ENCODE data around the gene RPL29. TPM values are rescaled to one million over a fixed set of nuclear protein-coding genes. Genes with fewer than 3 reads are reported as not detected.
"Not testable (repeated sequence)": the region's sequence is repeated elsewhere in the genome, so short reads cannot be mapped to it uniquely, and the experiment has no call there.

RPL29 gene
- polyA plus RNA-seq, 1 experiment: 1,368 TPM

GRCh38 chr3:51998774-51999173 is 3.1 kb upstream of the RPL29 start:
- TF ChIP-seq, protein P1, sequence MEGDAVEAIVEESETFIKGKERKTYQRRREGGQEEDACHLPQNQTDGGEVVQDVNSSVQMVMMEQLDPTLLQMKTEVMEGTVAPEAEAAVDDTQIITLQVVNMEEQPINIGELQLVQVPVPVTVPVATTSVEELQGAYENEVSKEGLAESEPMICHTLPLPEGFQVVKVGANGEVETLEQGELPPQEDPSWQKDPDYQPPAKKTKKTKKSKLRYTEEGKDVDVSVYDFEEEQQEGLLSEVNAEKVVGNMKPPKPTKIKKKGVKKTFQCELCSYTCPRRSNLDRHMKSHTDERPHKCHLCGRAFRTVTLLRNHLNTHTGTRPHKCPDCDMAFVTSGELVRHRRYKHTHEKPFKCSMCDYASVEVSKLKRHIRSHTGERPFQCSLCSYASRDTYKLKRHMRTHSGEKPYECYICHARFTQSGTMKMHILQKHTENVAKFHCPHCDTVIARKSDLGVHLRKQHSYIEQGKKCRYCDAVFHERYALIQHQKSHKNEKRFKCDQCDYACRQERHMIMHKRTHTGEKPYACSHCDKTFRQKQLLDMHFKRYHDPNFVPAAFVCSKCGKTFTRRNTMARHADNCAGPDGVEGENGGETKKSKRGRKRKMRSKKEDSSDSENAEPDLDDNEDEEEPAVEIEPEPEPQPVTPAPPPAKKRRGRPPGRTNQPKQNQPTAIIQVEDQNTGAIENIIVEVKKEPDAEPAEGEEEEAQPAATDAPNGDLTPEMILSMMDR (IDR thresholded peaks at IDR 0.05; ENCODE audit: low read depth, low read length): no peak
- ChIA-PET CTCF (interaction anchor here (1.5 to 1.7 kb wide), 2 partner anchors 144 to 146 kb away, joined by 5 read pairs; no protein-coding TSS in a partner anchor), POLR2A (no interaction called here)
- Histone ChIP-seq H3K9me3 (ENCODE audit: control insufficient read depth, insufficient read depth, low read length) (no peaks in the 10 kb centered on the region; the same call in 1 of the 2 replicates), H3K4me3 (ENCODE audit: low read depth, low read length) (no peak overlapping the region), H3K27ac (ENCODE audit: low read depth, low read length) (no peak overlapping the region), H3K27me3 (ENCODE audit: control insufficient read depth, insufficient read depth, low read length) (peaks cover 8% of the 10 kb centered on the region)
- no peak for DNase-seq (ENCODE audit: low read depth, low spot score)

- CTCF ChIA-PET: interaction anchor here (0.7 to 1.7 kb wide), 5 partner anchors 55 to 147 kb away, joined by 3 to 6 read pairs (median 5); partner anchors contain the start of gene PARP3
- H3K27ac ChIP-seq (ENCODE audit: low read depth, low read length): no peak overlapping the region
- TF ChIP-seq, protein P1 (IDR thresholded peaks at IDR 0.05; ENCODE audit: low read depth, low read length): no peak
- H3K27me3 ChIP-seq (ENCODE audit: control insufficient read depth, insufficient read depth, low read length): peaks cover 8% of the 10 kb centered on the region
- DNase-seq (ENCODE audit: low read depth, low spot score): no peak
- H3K9me3 ChIP-seq (ENCODE audit: control insufficient read depth, insufficient read depth, low read length): no peaks in the 10 kb centered on the region; the same call in 1 of the 2 replicates
- no peak overlapping the region for H3K4me3 ChIP-seq (ENCODE audit: low read depth, low read length)
- POLR2A ChIA-PET: no interaction called here
Measured at GRCh38 chr3:51997935-51998596, 2.4 kb upstream of the RPL29 start.

DNA sequence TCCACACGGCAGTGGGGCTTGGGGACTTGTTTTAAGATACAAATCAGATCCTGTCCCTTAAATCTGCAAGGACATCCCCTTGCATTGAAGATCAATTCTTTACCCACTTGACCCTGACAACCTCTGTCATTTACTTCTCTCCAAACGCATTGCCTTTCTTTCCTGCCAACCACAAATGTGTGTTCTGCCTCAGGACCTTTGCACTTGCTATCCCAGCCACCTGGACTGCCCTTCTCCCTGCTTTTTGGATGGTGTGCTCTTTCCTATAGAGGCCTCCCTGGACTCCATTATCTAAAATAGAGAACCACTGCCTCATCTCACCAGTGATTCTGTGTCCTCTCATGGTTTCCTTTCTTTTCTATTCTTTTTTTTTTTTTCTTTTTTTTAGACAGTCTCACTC is 1.5 kb upstream of the RPL29 start:
- no peak for DNase-seq (ENCODE audit: low read depth, low spot score)
- no peaks in the 10 kb centered on the region; the same call in 1 of the 2 replicates for H3K9me3 ChIP-seq (ENCODE audit: control insufficient read depth, insufficient read depth, low read length)
- no peak overlapping the region for H3K4me3 ChIP-seq (ENCODE audit: low read depth, low read length)
- ChIA-PET POLR2A (no interaction called here), CTCF (interaction anchor here (0.7 to 1.5 kb wide), 4 partner anchors 55 to 148 kb away, joined by 3 to 6 read pairs (median 5); partner anchors contain the start of gene PARP3)
- TF ChIP-seq, protein P1 (IDR thresholded peaks at IDR 0.05; ENCODE audit: low read depth, low read length): no peak
- H3K27ac ChIP-seq (ENCODE audit: low read depth, low read length): no peak overlapping the region
- peaks cover 6% of the 10 kb centered on the region for H3K27me3 ChIP-seq (ENCODE audit: control insufficient read depth, insufficient read depth, low read length)

DNA sequence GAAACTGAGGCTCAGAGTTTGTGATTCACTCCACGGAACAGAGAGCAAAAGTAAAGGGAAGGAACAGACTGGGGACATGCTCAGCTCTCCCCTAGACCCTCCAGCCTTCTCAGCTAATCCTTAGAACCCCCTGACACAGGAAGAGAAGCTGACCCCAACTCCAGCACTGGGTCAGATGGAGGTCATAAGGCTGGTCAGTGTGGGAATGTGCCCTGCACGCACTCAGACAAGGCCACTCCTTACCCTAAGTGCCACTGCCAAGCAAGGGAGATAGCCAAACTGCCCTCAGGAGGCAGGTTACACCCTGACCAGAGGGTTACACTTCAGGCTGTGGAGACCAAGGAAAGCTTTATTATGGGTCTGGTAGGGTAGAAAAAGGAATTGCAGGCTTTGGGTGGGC is 1.2 kb downstream of the RPL29 start:
- no peak for DNase-seq (ENCODE audit: low read depth, low spot score)
- Histone ChIP-seq H3K9me3 (ENCODE audit: control insufficient read depth, insufficient read depth, low read length) (no peaks in the 10 kb centered on the region; the same call in 1 of the 2 replicates), H3K27ac (ENCODE audit: low read depth, low read length) (no peak overlapping the region), H3K4me3 (ENCODE audit: low read depth, low read length) (peak overlapping the region; percentile 76), H3K27me3 (ENCODE audit: control insufficient read depth, insufficient read depth, low read length) (peaks cover 2% of the 10 kb centered on the region)
- POLR2A ChIA-PET: interaction anchor here (2.4 kb wide), 1 partner anchor 11 kb away, joined by 29 read pairs; the partner anchor contains the start of gene ACY1
- CTCF ChIA-PET: interaction anchor here (0.6 to 1.8 kb wide), 4 partner anchors 9 to 150 kb away, joined by 3 to 6 read pairs (median 4); partner anchors contain the start of gene RRP9
- TF ChIP-seq, protein P1 (IDR thresholded peaks at IDR 0.05; ENCODE audit: low read depth, low read length): no peak

- not testable (repeated sequence) for DNase-seq (ENCODE audit: low read depth, low spot score); H3K9me3 ChIP-seq (ENCODE audit: control insufficient read depth, insufficient read depth, low read length); H3K4me3 ChIP-seq (ENCODE audit: low read depth, low read length); H3K27ac ChIP-seq (ENCODE audit: low read depth, low read length); H3K27me3 ChIP-seq (ENCODE audit: control insufficient read depth, insufficient read depth, low read length)
- ChIA-PET CTCF (interaction anchor here (1.4 to 1.8 kb wide), 2 partner anchors 52 to 151 kb away, joined by 3 to 4 read pairs; partner anchors contain the start of gene RRP9), POLR2A (interaction anchor here (0.7 to 1.5 kb wide), 3 partner anchors 62 to 198 kb away, joined by 3 to 4 read pairs (median 3); partner anchors contain the start of gene DUSP7)
Measured at GRCh38 chr3:51993657-51994056, 2.0 kb downstream of the RPL29 start.

All from AG04450 (cell line).